GDM1 (cell line): ENCODE results near the gene TSGA10IP.

Experiments
- DNase-seq: peaks from one replicate; lab custom pipeline; 2025; lab: John Stamatoyannopoulos, UW

The TSGA10IP gene

DNA sequence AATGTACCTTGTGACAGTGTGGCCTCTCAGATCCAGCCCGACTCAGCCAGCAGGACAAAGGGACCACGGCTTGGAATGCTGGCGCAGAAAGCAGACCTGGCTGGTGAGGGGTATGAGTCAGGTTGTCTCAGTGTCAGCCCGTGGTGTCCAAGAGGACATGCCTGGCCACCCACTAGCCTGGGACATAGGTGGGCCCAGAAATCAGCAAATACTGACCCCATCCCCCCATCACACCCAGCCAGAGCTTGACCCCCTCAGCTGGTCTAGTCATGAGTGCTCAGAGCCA, 61.6 kb downstream of the TSGA10IP start:
- DNase-seq = no peak

DNA sequence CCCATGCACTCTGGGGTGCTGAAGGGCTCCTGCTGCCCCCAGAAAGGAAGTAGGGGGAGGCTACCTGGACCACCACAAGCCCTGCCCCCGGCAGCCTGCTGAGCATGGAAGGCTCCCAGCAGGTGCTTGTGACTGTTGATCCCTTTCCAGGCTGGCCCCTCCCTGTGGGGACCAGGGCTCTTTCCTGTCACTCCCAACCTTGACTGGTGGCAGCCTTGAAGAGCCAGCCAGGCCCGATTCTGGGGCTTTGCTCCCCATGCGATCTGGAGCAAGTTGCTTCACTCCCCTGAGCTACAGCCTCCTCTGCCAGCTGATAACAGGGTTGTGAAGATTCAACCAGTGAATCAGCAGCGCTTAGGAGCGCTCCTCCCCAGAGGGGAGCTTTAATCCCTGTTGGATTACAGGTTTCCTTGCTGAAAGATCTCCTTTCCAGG, 61.9 kb downstream of the TSGA10IP start:
- no peak for DNase-seq

DNA sequence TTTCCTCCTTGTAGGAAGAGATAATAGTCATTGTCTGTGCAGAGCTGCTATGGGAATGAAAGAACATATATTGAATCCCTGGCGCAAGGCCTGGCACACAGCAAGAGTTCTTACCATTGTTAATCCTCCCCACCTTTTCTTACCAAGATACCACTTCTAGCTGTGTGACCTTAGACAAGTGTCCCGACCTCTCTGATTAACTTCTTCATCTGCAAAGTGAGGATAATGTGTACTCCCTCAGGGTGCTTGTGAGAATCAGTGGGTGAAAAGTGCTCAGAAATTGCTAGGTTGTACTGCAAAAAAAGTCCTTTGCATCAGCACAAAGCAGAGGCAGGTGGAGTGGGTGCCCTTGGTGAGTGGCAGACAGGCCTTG, 62.8 kb downstream of the TSGA10IP start:
- no peak for DNase-seq

GRCh38 chr11:66008468-66009101, 63.3 kb downstream of the TSGA10IP start:
- DNase-seq = no peak
